SU-DHL-6 (cell line): Measurements from ENCODE around the gene MT1X.

Source experiments
- CTCF ChIP-seq: fragments of 200-600 bp; sonication (generic); IDR thresholded peaks from one replicate; pipeline ENCODE4 v1.5.1; 2017; ENCODE audit warnings: antibody characterized with exemption, mild to moderate bottlenecking, low read length, moderate library complexity; ENCODE audit not compliant: insufficient read depth, poor library complexity, severe bottlenecking
- EZH2phosphoT487 ChIP-seq: fragments of 200-600 bp; sonication (generic), shearing (Covaris generic); conservative IDR thresholded peaks from 2 replicates; pipeline ENCODE4 v1.6.1; 2018; ENCODE audit warnings: mild to moderate bottlenecking, antibody characterized with exemption, low read length, moderate library complexity, mixed read lengths

GRCh38 chr16:56677474-56677873, 4.8 kb upstream of the MT1X start:
- TF ChIP-seq CTCF: no peak
- TF ChIP-seq EZH2phosphoT487: no peak
